HepG2 (cell line): ENCODE results near the gene AKAIN1. TPM values are rescaled to one million over a fixed set of nuclear protein-coding genes. Genes with fewer than 3 reads are reported as not detected.

Experiments used
- ARID5B ChIP-seq: IDR thresholded peaks from 2 replicates; pipeline ENCODE4 v1.4.0; 2020; ENCODE audit warnings: mild to moderate bottlenecking, missing genetic modification reagents
- ELK4 ChIP-seq: sonication (generic); formaldehyde crosslinking; IDR thresholded peaks from 2 replicates; pipeline ENCODE4 v1.9.0; 2021; ENCODE audit warnings: missing genetic modification reagents, borderline replicate concordance
- LRRFIP1 ChIP-seq: sonication (generic); formaldehyde crosslinking; conservative IDR thresholded peaks from 2 replicates; pipeline ENCODE4 v1.4.0; 2020; ENCODE audit warnings: missing genetic modification reagents
- MBD4 ChIP-seq: IDR thresholded peaks from 2 replicates; pipeline ENCODE4 v1.6.1; 2012; ENCODE audit warnings: low read length, inconsistent platforms, borderline replicate concordance
- MLLT10 ChIP-seq: sonication (generic); formaldehyde crosslinking; IDR thresholded peaks from 2 replicates; pipeline ENCODE4 v1.4.0; 2020; ENCODE audit warnings: missing genetic modification reagents
- SKI ChIP-seq: fragments of 450-650 bp; IDR thresholded peaks from one replicate; pipeline ENCODE4 v1.6.1; 2018; ENCODE audit warnings: mild to moderate bottlenecking; ENCODE audit not compliant: partially characterized antibody
- THAP11 ChIP-seq: IDR thresholded peaks from 2 replicates; pipeline ENCODE4 v1.6.1; 2016; ENCODE audit warnings: missing biosample characterization, missing genetic modification reagents
- ZBTB2 ChIP-seq: sonication (generic); formaldehyde crosslinking; IDR thresholded peaks from 2 replicates; pipeline ENCODE4 v1.8.0; 2022; ENCODE audit warnings: low read depth, missing genetic modification reagents
- ZBTB3 ChIP-seq: sonication (generic); formaldehyde crosslinking; IDR thresholded peaks from 2 replicates; pipeline ENCODE4 v1.4.0; 2020; ENCODE audit warnings: low read depth, mild to moderate bottlenecking, moderate library complexity, missing genetic modification reagents, borderline replicate concordance
- ZNF337 ChIP-seq: sonication (generic); formaldehyde crosslinking; IDR thresholded peaks from 2 replicates; pipeline ENCODE4 v1.5.1; 2020; ENCODE audit warnings: missing genetic modification reagents, low read depth, mild to moderate bottlenecking, borderline replicate concordance
- ZNF550 ChIP-seq: sonication (generic); formaldehyde crosslinking; IDR thresholded peaks from 2 replicates; pipeline ENCODE4 v1.4.0; 2020; ENCODE audit warnings: mild to moderate bottlenecking, missing genetic modification reagents, borderline replicate concordance
- ZNF563 ChIP-seq: sonication (generic); formaldehyde crosslinking; IDR thresholded peaks from 2 replicates; pipeline ENCODE4 v1.8.0; 2022; ENCODE audit warnings: mild to moderate bottlenecking, moderate library complexity, missing genetic modification reagents
- polyA plus RNA-seq, 8 experiments: library from polyadenylated mRNA; depleted of rRNA in 3 of 8; stranded (reverse) in 7 of 8; unstranded in 1 of 8; fragments of >200 nt; fragmentation: Illumina TruSeq in 4 of 8; extraction: Trizol in 4 of 8; gene quantifications; 2 replicates each; pipeline versions ENCODE4 v1.2.1 to v1.2.3, GENCODE V29; 2011 to 2016; ENCODE audit warnings: low read depth in 4 of 8, missing spikeins in 1 of 8, mixed read lengths in 1 of 8; ENCODE audit not compliant: insufficient read depth in 1 of 8
- total RNA-seq, 5 experiments: library from RNA; depleted of rRNA; stranded (reverse); fragments of >200 nt; fragmentation: Illumina TruSeq; extraction: Trizol; gene quantifications; 2 replicates each; pipeline ENCODE4 v1.2.3, GENCODE V29; 2016; ENCODE audit warnings: low read depth in 1 of 5
- TF ChIP-seq, protein P1 (sequence below): sonication (generic); formaldehyde crosslinking; IDR thresholded peaks from 2 replicates; pipeline ENCODE4 v1.4.0; 2020; ENCODE audit warnings: mild to moderate bottlenecking, missing genetic modification reagents, borderline replicate concordance
- TF ChIP-seq, protein P2 (sequence below): sonication (generic); formaldehyde crosslinking; IDR thresholded peaks from 2 replicates; pipeline ENCODE4 v1.5.0; 2020; ENCODE audit warnings: missing genetic modification reagents

AKAIN1 gene
- total and polyA plus RNA-seq, 2 of the 13 experiments (the other 11 are each of a cell fraction or from before 2014, with no cell fraction given): not detected

- no peak for TF ChIP-seq LRRFIP1 (CRISPR knock-in tag)
- TF ChIP-seq ZNF550 (CRISPR knock-in tag): peak; percentile 85; the same call in 1 of the 2 replicates
- peak; percentile 70; the same call in 1 of the 2 replicates for TF ChIP-seq ZNF563 (CRISPR knock-in tag)
- peak; percentile 89 for TF ChIP-seq THAP11
- TF ChIP-seq, protein P1, sequence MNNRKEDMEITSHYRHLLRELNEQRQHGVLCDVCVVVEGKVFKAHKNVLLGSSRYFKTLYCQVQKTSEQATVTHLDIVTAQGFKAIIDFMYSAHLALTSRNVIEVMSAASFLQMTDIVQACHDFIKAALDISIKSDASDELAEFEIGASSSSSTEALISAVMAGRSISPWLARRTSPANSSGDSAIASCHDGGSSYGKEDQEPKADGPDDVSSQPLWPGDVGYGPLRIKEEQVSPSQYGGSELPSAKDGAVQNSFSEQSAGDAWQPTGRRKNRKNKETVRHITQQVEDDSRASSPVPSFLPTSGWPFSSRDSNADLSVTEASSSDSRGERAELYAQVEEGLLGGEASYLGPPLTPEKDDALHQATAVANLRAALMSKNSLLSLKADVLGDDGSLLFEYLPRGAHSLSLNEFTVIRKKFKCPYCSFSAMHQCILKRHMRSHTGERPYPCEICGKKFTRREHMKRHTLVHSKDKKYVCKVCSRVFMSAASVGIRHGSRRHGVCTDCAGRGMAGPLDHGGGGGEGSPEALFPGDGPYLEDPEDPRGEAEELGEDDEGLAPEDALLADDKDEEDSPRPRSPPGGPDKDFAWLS (CRISPR knock-in tag): 0 out of 2 replicates have a peak, but pooled peaks have one; percentile 48
- TF ChIP-seq, protein P2, sequence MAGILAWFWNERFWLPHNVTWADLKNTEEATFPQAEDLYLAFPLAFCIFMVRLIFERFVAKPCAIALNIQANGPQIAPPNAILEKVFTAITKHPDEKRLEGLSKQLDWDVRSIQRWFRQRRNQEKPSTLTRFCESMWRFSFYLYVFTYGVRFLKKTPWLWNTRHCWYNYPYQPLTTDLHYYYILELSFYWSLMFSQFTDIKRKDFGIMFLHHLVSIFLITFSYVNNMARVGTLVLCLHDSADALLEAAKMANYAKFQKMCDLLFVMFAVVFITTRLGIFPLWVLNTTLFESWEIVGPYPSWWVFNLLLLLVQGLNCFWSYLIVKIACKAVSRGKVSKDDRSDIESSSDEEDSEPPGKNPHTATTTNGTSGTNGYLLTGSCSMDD: no peak
- TF ChIP-seq ZNF337 (CRISPR knock-in tag): peak; percentile 40; the same call in 1 of the 2 replicates
- TF ChIP-seq ELK4 (CRISPR knock-in tag): 0 out of 2 replicates have a peak, but pooled peaks have one; percentile 62
- TF ChIP-seq SKI: peak; percentile 20
- TF ChIP-seq ZBTB2 (CRISPR knock-in tag): peak; percentile 81
- TF ChIP-seq MLLT10 (CRISPR knock-in tag): no peak
- TF ChIP-seq ZBTB3: peak; percentile 73; the same call in 1 of the 2 replicates
- no peak for TF ChIP-seq MBD4
- TF ChIP-seq ARID5B (CRISPR knock-in tag): peak; percentile 48; the same call in 1 of the 2 replicates
Measured at GRCh38 chr18:5237723-5238370, 40.8 kb upstream of the AKAIN1 start (continued).
